Hepatocyte (in vitro differentiated cells): ENCODE data around the gene SGPP2.

Source experiments
- CTCF ChIP-seq: fragments of 200-600 bp; sonication (generic); IDR thresholded peaks from 2 replicates; pipeline ENCODE4 v1.5.1; 2016; ENCODE audit warnings: antibody characterized with exemption, mild to moderate bottlenecking; ENCODE audit not compliant: poor library complexity
- EZH2 ChIP-seq: fragments of 200-600 bp; sonication (generic); IDR thresholded peaks from 2 replicates; pipeline ENCODE4 v1.6.1; 2016; ENCODE audit warnings: antibody characterized with exemption, mild to moderate bottlenecking, borderline replicate concordance
- EZH2phosphoT487 ChIP-seq: fragments of 200-600 bp; sonication (generic); IDR thresholded peaks from one replicate; pipeline ENCODE4 v1.6.1; 2018; ENCODE audit warnings: antibody characterized with exemption, mild to moderate bottlenecking, low read depth, moderate library complexity; ENCODE audit not compliant: unreplicated experiment, severe bottlenecking

GRCh38 chr2:222518570-222519381, 94.4 kb downstream of the SGPP2 start:
- TF ChIP-seq CTCF = no peak
- no peak for TF ChIP-seq EZH2
- TF ChIP-seq EZH2phosphoT487 = no peak
